Glomerular endothelial cell (primary cell): Measurements from ENCODE around the gene RPS19BP1. TPM values are rescaled to one million over a fixed set of nuclear protein-coding genes. Genes with fewer than 3 reads are reported as not detected.
"Not testable (repeated sequence)": the region's sequence is repeated elsewhere in the genome, so short reads cannot be mapped to it uniquely, and the experiment has no call there.

Experiments used
- DNase-seq: peaks from one replicate; pipeline ENCODE4 v3.0.0-alpha.2; 2011; ENCODE audit warnings: low read depth, low spot score; ENCODE audit errors: extremely low read depth
- total RNA-seq: library from RNA; depleted of rRNA; stranded (reverse); fragments of >200 nt; gene quantifications from 2 replicates; pipeline ENCODE4 v1.2.3, GENCODE V29; 2015

The RPS19BP1 gene
- total RNA-seq, 1 donor from 2014 or later, result 103 TPM

- DNase-seq, result peak; percentile 72
These were observed 3.7 kb downstream of the RPS19BP1 start for GRCh38 chr22:39528681-39529486.

GRCh38 chr22:39528080-39528661 is 4.4 kb downstream of the RPS19BP1 start:
- DNase-seq, result no peak

- no peak for DNase-seq
These were observed 5.0 kb downstream of the RPS19BP1 start for GRCh38 chr22:39527481-39527961.

GRCh38 chr22:39526736-39527171 is 5.8 kb downstream of the RPS19BP1 start:
- DNase-seq, result no peak

- DNase-seq, result no peak
These were observed 6.9 kb downstream of the RPS19BP1 start for GRCh38 chr22:39525658-39525975.

GRCh38 chr22:39524753-39525657 is 7.5 kb downstream of the RPS19BP1 start:
- DNase-seq, result no peak

- no peak for DNase-seq
These were observed 8.3 kb downstream of the RPS19BP1 start for GRCh38 chr22:39524089-39524752.

GRCh38 chr22:39522567-39523300 is 9.8 kb downstream of the RPS19BP1 start:
- no peak for DNase-seq

- DNase-seq, result not testable (repeated sequence)
These were observed 10.5 kb downstream of the RPS19BP1 start for GRCh38 chr22:39522091-39522490.

- DNase-seq, result not testable (repeated sequence)
These were observed 11.3 kb downstream of the RPS19BP1 start for GRCh38 chr22:39521106-39521885.

- no peak for DNase-seq
These were observed 12.1 kb downstream of the RPS19BP1 start, which contains the start of gene ATF4 for GRCh38 chr22:39520226-39521105. Gene ATF4, plus strand, starts transcription at chr22:39520562. Its CDS starts 884 bp downstream, at chr22:39521446.

- DNase-seq, result peak; percentile 95
These were observed 12.8 kb downstream of the RPS19BP1 start for GRCh38 chr22:39519681-39520225.

- DNase-seq, result no peak
These were observed 13.4 kb downstream of the RPS19BP1 start for GRCh38 chr22:39518996-39519680.

- no peak for DNase-seq
These were observed 14.3 kb downstream of the RPS19BP1 start for GRCh38 chr22:39518144-39518786.

GRCh38 chr22:39517470-39517869 is 15.1 kb downstream of the RPS19BP1 start:
- no peak for DNase-seq

GRCh38 chr22:39515266-39516050 is 17.1 kb downstream of the RPS19BP1 start:
- no peak for DNase-seq
